Heart left ventricle (tissue), 16 donors: ENCODE data around the gene RPS6KC1. TPM values are rescaled to one million over a fixed set of nuclear protein-coding genes. Genes with fewer than 3 reads are reported as not detected.

Experiments
- ATAC-seq, 4 donors: fragments of 200-7000 bp; cut with Tn5 transposase; one replicate each; pipeline ENCODE4 v1.9.1; 2020 to 2022; ENCODE audit warnings: moderate library complexity in 4 of 4, mild to moderate bottlenecking in 3 of 4, moderate number of reproducible peaks in 1 of 4
- DNase-seq, 5 donors: peaks; one replicate each; pipeline ENCODE4 v3.0.0-alpha.2; 2020
- H3K27ac ChIP-seq, 12 donors: fragments of 200-600 bp; sonication (generic) in 4 of 12; one replicate each; pipeline versions ENCODE4 v1.5.0 to v1.8.0; 2016 to 2022; ENCODE audit warnings: mild to moderate bottlenecking in 2 of 12
- H3K27me3 ChIP-seq, 9 donors: fragments of 200-600 bp; sonication (generic) in 2 of 9; one replicate each; pipeline versions ENCODE4 v1.5.1 to v1.8.0; 2016 to 2022; ENCODE audit warnings: mild to moderate bottlenecking in 3 of 9
- H3K36me3 ChIP-seq, 9 donors: fragments of 200-600 bp; sonication (generic) in 2 of 9; one replicate each; pipeline versions ENCODE4 v1.5.0 to v1.8.0; 2018 to 2022; ENCODE audit warnings: mild to moderate bottlenecking in 2 of 9
- H3K4me1 ChIP-seq, 12 donors: fragments of 200-600 bp; sonication (generic) in 4 of 12; one replicate each; pipeline versions ENCODE4 v1.5.0 to v1.8.0; 2016 to 2022; ENCODE audit warnings: mild to moderate bottlenecking in 3 of 12
- H3K4me3 ChIP-seq, 12 donors: fragments of 200-600 bp; sonication (generic) in 4 of 12; one replicate each; pipeline versions ENCODE4 v1.5.0 to v1.8.0; 2017 to 2022; ENCODE audit warnings: mild to moderate bottlenecking in 9 of 12, moderate library complexity in 4 of 12
- H3K9me3 ChIP-seq, 12 donors: fragments of 200-600 bp; sonication (generic) in 4 of 12; one replicate each; pipeline versions ENCODE4 v1.5.0 to v1.8.0; 2016 to 2022; ENCODE audit warnings: mild to moderate bottlenecking in 1 of 12
- CTCF ChIP-seq, 12 donors: fragments of 200-600 bp; sonication (generic) in 4 of 12; IDR thresholded peaks; one replicate each; pipeline versions ENCODE4 v1.5.0 to v1.8.0; 2018 to 2022; ENCODE audit warnings: antibody characterized with exemption in 12 of 12, mild to moderate bottlenecking in 5 of 12
- POLR2A ChIP-seq, 2 donors: fragments of 450-650 bp; IDR thresholded peaks; one replicate each; pipeline ENCODE4 v1.6.1; 2017; ENCODE audit warnings: antibody characterized with exemption in 2 of 2, mild to moderate bottlenecking in 2 of 2, moderate library complexity in 2 of 2
- WGBS, 4 donors: extraction: QIAGEN DNeasy Blood & Tissue Kit in 2 of 4; methylation state at CpG; one replicate each; pipeline versions ENCODE4 v1.1.5 to v1.1.7; 2013 to 2018; 5-methylcytosine and 5-hydroxymethylcytosine counted together
- intact Hi-C, 10 donors: fragments of 100-400 bp; cut with DNase I; formaldehyde crosslinking; loops; one replicate each; pipeline versions ENCODE4 v1.11.1 to v1.14.2; 2022
- polyA plus RNA-seq, 2 donors: library from polyadenylated mRNA; stranded (reverse); fragments of 200-250 nt; gene quantifications; one replicate each; pipeline ENCODE4 v1.2.3, GENCODE V29; 2013
- total RNA-seq, 9 donors: library from RNA; depleted of rRNA in 2 of 9; stranded (reverse); fragments of >200 nt in 2 of 9; fragmentation: NEBNext Ultra II Directional in 3 of 9; extraction: Animal tissue kit (Norgen Biotek cat#: 25700) in 3 of 9; gene quantifications; one replicate each; pipeline versions ENCODE4 v1.1.0 to v1.2.4, GENCODE V29; 2016 to 2023
- donor health status: ischemic (EF 13 %, LVEDD 7.1; RV severe dilation, severe dysfunction).
- donor health status: healthy with polysubstance abuse.
- donor health status: DM: no; HTN: yes; CAD: no.
- donor health status: DM: no; HTN: no; CAD: no.
- donor health status: ischemic (EF 25% LVEDD 6.9; RV normal size, moderate dysfunction).
- donor health status: ischemic (EF 25% LVEDD 5.7; RV mildly dilated, moderate dysfunction).
- donor health status: healthy.
- donor health status: DM: yes; HTN: yes; CAD: no.
- donor health status: ischemic (EF 35%, LVEDD 5.7; RV mildly dilated, moderate dysfunction).
- donor health status: nonischemic (EF 11% LVEDD 7.7; RV severe dilation, severe dysfunction).
- donor health status: DM: yes; HTN: yes; CAD: no.
- donor health status: PGD.
- donor health status: ischemic (EF 29% LVEDD 5.4; RV normal size, mild dysfunction).
- donor health status: nonischemic (EF 23%, LVEDD 6.1; RV moderate dilation, normal function).

RPS6KC1 gene
- total and polyA plus RNA-seq, 11 donors: 3.0 to 15.6 (median 10.4) TPM

DNA sequence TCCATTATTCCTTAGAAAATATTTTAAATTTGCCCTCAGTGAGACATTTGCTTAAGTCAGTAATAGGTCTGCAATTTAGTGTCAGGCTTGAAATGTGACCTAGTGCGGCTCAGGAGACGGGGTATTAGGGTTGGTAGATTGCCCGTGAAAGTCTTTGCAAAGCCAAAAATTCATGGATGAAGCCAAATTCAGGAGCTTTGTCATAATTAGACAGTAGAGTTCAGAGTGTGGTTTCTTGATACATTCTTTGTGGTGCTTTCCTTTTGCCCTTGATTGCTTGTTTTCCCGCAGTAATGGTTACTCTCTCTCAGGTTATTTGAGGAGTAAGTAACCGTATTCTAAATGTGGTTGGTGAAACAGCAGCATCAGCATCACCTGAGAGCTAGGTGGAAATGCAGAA, 120.7 kb downstream of the RPS6KC1 start:
- Histone ChIP-seq H3K27me3 (no peaks in the 10 kb centered on the region), H3K4me1 (peaks cover 0 to 4% (median 0%) of the 10 kb centered on the region in 12 donors), H3K27ac (no peak overlapping the region), H3K4me3 (no peak overlapping the region), H3K36me3 (peaks cover 0 to 20% (median 5%) of the 10 kb centered on the region in 9 donors), H3K9me3 (no peaks in the 10 kb centered on the region)
- DNase-seq: no peak
- ATAC-seq: no peak
- TF ChIP-seq POLR2A (IDR thresholded peaks at IDR 0.05) (no peak), CTCF (IDR thresholded peaks at IDR 0.05) (no peak)
- intact Hi-C loops: no loop called here
- 96 to 98% (median 97%) methylated on average over 5 of the region's 5 CpGs for WGBS, 4 donors

GRCh38 chr1:213176341-213176740, 125.3 kb downstream of the RPS6KC1 start:
- Histone ChIP-seq H3K27ac (no peak overlapping the region), H3K4me3 (no peak overlapping the region), H3K9me3 (no peaks in the 10 kb centered on the region), H3K4me1 (no peaks in the 10 kb centered on the region), H3K27me3 (no peaks in the 10 kb centered on the region), H3K36me3 (peaks cover 0 to 37% (median 15%) of the 10 kb centered on the region in 9 donors)
- DNase-seq: no peak
- intact Hi-C loops: no loop called here
- TF ChIP-seq POLR2A (IDR thresholded peaks at IDR 0.05) (no peak), CTCF (IDR thresholded peaks at IDR 0.05) (no peak)
- 87 to 95% (median 89%) methylated on average over 3 of the region's 3 CpGs for WGBS, 4 donors
- ATAC-seq: no peak

GRCh38 chr1:213179784-213180183, 128.7 kb downstream of the RPS6KC1 start:
- peaks cover 0 to 28% (median 4%) of the 10 kb centered on the region in 9 donors for H3K36me3 ChIP-seq
- no peak for ATAC-seq
- H3K9me3 ChIP-seq: peaks cover 0 to 11% (median 0%) of the 10 kb centered on the region in 12 donors
- WGBS, 4 donors: 94 to 97% (median 96%) methylated on average over 2 of the region's 2 CpGs
- H3K27ac ChIP-seq: no peak overlapping the region
- no peaks in the 10 kb centered on the region for H3K27me3 ChIP-seq
- no peak for DNase-seq
- no peaks in the 10 kb centered on the region for H3K4me1 ChIP-seq
- intact Hi-C loops: no loop called here
- no peak overlapping the region for H3K4me3 ChIP-seq
- TF ChIP-seq CTCF (IDR thresholded peaks at IDR 0.05): no peak
- TF ChIP-seq POLR2A (IDR thresholded peaks at IDR 0.05): no peak

DNA sequence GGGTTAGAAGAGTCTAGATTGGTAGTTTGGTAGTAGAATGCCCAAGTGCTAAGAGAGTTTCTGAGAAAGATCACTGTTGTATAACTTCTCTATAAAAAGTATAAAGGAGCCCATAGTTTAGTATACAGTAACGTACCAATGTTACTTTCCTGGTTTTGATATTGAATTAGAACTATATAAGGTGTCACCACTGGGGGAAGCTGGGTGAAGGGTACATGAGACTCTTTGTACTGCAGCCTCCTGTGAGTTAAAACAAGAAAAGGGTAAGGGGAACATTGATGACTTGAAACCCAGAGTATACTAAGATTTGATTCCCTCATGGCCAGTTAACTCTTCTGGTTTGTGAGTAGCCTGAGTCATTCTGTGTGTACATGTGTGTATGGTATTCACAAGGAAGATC, 129.8 kb downstream of the RPS6KC1 start:
- intact Hi-C loops: no loop called here
- no peaks in the 10 kb centered on the region for H3K27me3 ChIP-seq
- ATAC-seq (no peak), DNase-seq (no peak)
- no peaks in the 10 kb centered on the region for H3K4me1 ChIP-seq
- H3K36me3 ChIP-seq: peaks cover 0 to 28% (median 4%) of the 10 kb centered on the region in 9 donors
- TF ChIP-seq POLR2A (IDR thresholded peaks at IDR 0.05): no peak
- TF ChIP-seq CTCF (IDR thresholded peaks at IDR 0.05): no peak
- no peak overlapping the region for H3K27ac ChIP-seq
- 90 to 100% (median 96%) methylated on average over 1 of the region's 1 CpG for WGBS, 4 donors
- H3K4me3 ChIP-seq: no peak overlapping the region
- H3K9me3 ChIP-seq: peaks cover 0 to 21% (median 7%) of the 10 kb centered on the region in 12 donors
